Vagina (tissue), 2 donors: Measurements from ENCODE around the gene MINDY1.

ENCODE experiments used
- POLR2AphosphoS5 ChIP-seq, 2 donors: sonication (generic); formaldehyde crosslinking; IDR thresholded peaks; one replicate each; pipeline ENCODE4 v1.9.0; 2017; ENCODE audit warnings: antibody characterized with exemption in 2 of 2, mild to moderate bottlenecking in 2 of 2, low read depth in 1 of 2; ENCODE audit not compliant: insufficient read depth in 1 of 2
- TF ChIP-seq, protein P1 (sequence below), 3 experiments: fragments of 450-650 bp in 2 of 3; fragments of 200-600 bp in 1 of 3; sonication (generic) in 1 of 3; IDR thresholded peaks; one replicate each; pipeline ENCODE4 v1.5.1; 2017 to 2019; ENCODE audit warnings: antibody characterized with exemption in 3 of 3, mild to moderate bottlenecking in 2 of 3, moderate library complexity in 2 of 3

DNA sequence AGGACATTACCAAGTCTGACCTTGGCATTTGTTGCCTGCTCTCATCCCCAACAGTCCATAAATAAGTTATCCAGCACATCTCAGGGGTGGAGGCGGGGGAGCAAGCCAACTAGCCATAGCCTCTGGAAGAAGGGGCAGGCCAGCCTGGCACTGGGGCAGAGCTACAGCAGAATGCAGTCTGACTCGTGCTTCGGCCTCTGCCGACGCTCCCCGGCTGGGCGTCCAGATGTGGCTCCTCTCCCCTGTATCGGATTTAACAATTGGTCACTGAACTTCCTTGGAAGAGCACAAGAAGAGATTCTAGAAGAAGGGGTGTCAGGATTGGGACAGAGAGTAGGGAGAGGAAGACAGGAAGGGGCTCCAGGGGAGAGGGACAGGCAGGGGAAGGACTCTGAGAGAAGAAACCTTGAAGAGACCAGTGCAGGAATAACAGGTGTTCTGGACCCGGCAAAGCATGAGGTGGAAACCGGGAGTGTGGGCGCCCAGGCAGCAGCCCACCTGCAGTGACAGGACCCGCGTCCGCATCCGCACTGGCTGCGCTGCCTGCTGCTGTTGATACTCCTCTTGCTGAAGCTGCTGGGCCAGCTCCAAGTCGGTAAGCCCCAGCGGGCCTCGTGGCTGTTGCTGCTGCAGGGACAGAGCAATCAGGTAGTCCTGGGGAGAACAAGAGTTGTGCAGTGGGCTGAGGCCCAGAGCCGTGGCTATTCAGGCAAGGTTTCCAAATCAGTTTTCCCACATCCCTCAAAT lies 9.4 kb downstream of the MINDY1 start:
- TF ChIP-seq, protein P1, sequence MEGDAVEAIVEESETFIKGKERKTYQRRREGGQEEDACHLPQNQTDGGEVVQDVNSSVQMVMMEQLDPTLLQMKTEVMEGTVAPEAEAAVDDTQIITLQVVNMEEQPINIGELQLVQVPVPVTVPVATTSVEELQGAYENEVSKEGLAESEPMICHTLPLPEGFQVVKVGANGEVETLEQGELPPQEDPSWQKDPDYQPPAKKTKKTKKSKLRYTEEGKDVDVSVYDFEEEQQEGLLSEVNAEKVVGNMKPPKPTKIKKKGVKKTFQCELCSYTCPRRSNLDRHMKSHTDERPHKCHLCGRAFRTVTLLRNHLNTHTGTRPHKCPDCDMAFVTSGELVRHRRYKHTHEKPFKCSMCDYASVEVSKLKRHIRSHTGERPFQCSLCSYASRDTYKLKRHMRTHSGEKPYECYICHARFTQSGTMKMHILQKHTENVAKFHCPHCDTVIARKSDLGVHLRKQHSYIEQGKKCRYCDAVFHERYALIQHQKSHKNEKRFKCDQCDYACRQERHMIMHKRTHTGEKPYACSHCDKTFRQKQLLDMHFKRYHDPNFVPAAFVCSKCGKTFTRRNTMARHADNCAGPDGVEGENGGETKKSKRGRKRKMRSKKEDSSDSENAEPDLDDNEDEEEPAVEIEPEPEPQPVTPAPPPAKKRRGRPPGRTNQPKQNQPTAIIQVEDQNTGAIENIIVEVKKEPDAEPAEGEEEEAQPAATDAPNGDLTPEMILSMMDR (IDR thresholded peaks at IDR 0.05), result no peak
- no peak for TF ChIP-seq POLR2AphosphoS5 (IDR thresholded peaks at IDR 0.05; ENCODE audit: insufficient read depth in 1 of 2, low read depth in 1 of 2)
